K562 (cell line): ENCODE results near the gene MKLN1. TPM values are rescaled to one million over a fixed set of nuclear protein-coding genes. Genes with fewer than 3 reads are reported as not detected.

Experiments used
- HCFC1 ChIP-seq: IDR thresholded peaks from 2 replicates; pipeline ENCODE4 v1.6.1; 2012; ENCODE audit warnings: low read depth, low read length, improper control_type of control experiment
- HDAC8 ChIP-seq: fragments of 450-650 bp; IDR thresholded peaks from 2 replicates; pipeline ENCODE4 v1.6.1; 2016; ENCODE audit warnings: mild to moderate bottlenecking, missing genetic modification characterization, moderate library complexity, missing compliant biosample characterization
- MAZ ChIP-seq, 2 experiments: fragments of 450-650 bp in 1 of 2; sonication (generic) in 1 of 2; formaldehyde crosslinking; IDR thresholded peaks in 1 of 2; conservative IDR thresholded peaks in 1 of 2; 2 replicates each; pipeline versions ENCODE4 v1.4.0 to v1.5.0; 2020; ENCODE audit warnings: mild to moderate bottlenecking in 1 of 2, missing genetic modification reagents in 1 of 2
- PATZ1 ChIP-seq: fragments of 250-450 bp; sonication (Bioruptor Pico); IDR thresholded peaks from 2 replicates; pipeline ENCODE4 v1.5.0; 2020; ENCODE audit warnings: mild to moderate bottlenecking, borderline replicate concordance
- PHF8 ChIP-seq: fragments of 200-600 bp; sonication (generic); IDR thresholded peaks from 2 replicates; pipeline ENCODE4 v1.6.1; 2012; ENCODE audit warnings: mixed run types, mild to moderate bottlenecking, inconsistent platforms, low read length, moderate library complexity, borderline replicate concordance
- RBM34 ChIP-seq: fragments of 200-400 bp; formaldehyde crosslinking; IDR thresholded peaks from 2 replicates; pipeline ENCODE4 v1.6.1; 2018; ENCODE audit warnings: low read length, borderline replicate concordance; ENCODE audit not compliant: insufficient read depth
- SMARCE1 ChIP-seq: fragments of 450-650 bp; IDR thresholded peaks from 2 replicates; pipeline ENCODE4 v1.7.1; 2016; ENCODE audit warnings: mild to moderate bottlenecking
- YBX1 ChIP-seq: fragments of 450-650 bp; IDR thresholded peaks from 2 replicates; pipeline ENCODE4 v1.7.1; 2016; ENCODE audit warnings: mild to moderate bottlenecking
- ZNF561 ChIP-seq: fragments of 450-650 bp; formaldehyde crosslinking; conservative IDR thresholded peaks from 2 replicates; pipeline ENCODE4 v1.4.0; 2020; ENCODE audit warnings: mild to moderate bottlenecking, moderate library complexity
- ZNF589 ChIP-seq: fragments of 200-800 bp; sonication (Bioruptor generic); IDR thresholded peaks from 2 replicates; pipeline ENCODE4 v1.6.1; 2016; ENCODE audit warnings: low read depth, missing genetic modification characterization, missing compliant biosample characterization
- ZNF766 ChIP-seq: fragments of 200-800 bp; sonication (Bioruptor generic); conservative IDR thresholded peaks from 2 replicates; pipeline ENCODE4 v1.6.1; 2016; ENCODE audit warnings: missing genetic modification characterization, missing compliant biosample characterization
- ZNF830 ChIP-seq: fragments of 250-450 bp; sonication (Bioruptor Pico); IDR thresholded peaks from 2 replicates; pipeline ENCODE4 v1.5.0; 2021; ENCODE audit warnings: mild to moderate bottlenecking
- polyA plus RNA-seq, 8 experiments: library from polyadenylated mRNA; depleted of rRNA in 4 of 8; stranded (reverse) in 5 of 8; unstranded in 3 of 8; fragments of >200 nt; fragmentation: Nextera tagmentation in 2 of 8; fragmentation: Illumina TruSeq in 1 of 8; extraction: Ambion mirVana in 2 of 8; extraction: Trizol in 1 of 8; gene quantifications; 2 replicates each; pipeline versions ENCODE4 v1.2.1 to v1.2.3, GENCODE V29; 2011 to 2014; ENCODE audit warnings: inconsistent platforms in 1 of 8, missing spikeins in 1 of 8
- total RNA-seq, 7 experiments: library from RNA; depleted of rRNA in 6 of 7; stranded (reverse); fragments of >200 nt in 6 of 7; fragmentation: Illumina TruSeq in 2 of 7; extraction: Trizol in 2 of 7; gene quantifications; 2 replicates each; pipeline versions ENCODE4 v1.2.1 to v1.2.3, GENCODE V29; 2011 to 2021; ENCODE audit warnings: low replicate concordance in 1 of 7
- TF ChIP-seq, protein P1 (sequence below): fragments of 450-650 bp; IDR thresholded peaks from 2 replicates; pipeline ENCODE4 v1.6.1; 2017; ENCODE audit warnings: antibody characterized with exemption
- TF ChIP-seq, protein P2 (sequence below), 2 experiments: fragments of 450-650 bp; IDR thresholded peaks; 2 replicates each; pipeline ENCODE4 v1.6.1; 2016

Gene MKLN1
- total and polyA plus RNA-seq, 9 of the 15 experiments (the other 6 are each of a cell fraction or from before 2014, with no cell fraction given): 18.6 to 80.4 (median 56.0) TPM

- TF ChIP-seq, protein P1, sequence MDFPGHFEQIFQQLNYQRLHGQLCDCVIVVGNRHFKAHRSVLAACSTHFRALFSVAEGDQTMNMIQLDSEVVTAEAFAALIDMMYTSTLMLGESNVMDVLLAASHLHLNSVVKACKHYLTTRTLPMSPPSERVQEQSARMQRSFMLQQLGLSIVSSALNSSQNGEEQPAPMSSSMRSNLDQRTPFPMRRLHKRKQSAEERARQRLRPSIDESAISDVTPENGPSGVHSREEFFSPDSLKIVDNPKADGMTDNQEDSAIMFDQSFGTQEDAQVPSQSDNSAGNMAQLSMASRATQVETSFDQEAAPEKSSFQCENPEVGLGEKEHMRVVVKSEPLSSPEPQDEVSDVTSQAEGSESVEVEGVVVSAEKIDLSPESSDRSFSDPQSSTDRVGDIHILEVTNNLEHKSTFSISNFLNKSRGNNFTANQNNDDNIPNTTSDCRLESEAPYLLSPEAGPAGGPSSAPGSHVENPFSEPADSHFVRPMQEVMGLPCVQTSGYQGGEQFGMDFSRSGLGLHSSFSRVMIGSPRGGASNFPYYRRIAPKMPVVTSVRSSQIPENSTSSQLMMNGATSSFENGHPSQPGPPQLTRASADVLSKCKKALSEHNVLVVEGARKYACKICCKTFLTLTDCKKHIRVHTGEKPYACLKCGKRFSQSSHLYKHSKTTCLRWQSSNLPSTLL: no peak
- TF ChIP-seq MAZ (CRISPR knock-in tag; conservative IDR thresholded peaks at IDR 0.05 in 1 of 2, IDR thresholded peaks at IDR 0.05 in 1 of 2) (no peak), YBX1 (no peak), PHF8 (no peak), HCFC1 (no peak), SMARCE1 (no peak), HDAC8 (tag) (no peak), ZNF589 (CRISPR knock-in tag) (no peak), ZNF766 (CRISPR knock-in tag) (no peak), ZNF561 (CRISPR knock-in tag) (no peak), PATZ1 (CRISPR knock-in tag) (no peak), RBM34 (no peak), ZNF830 (CRISPR knock-in tag) (no peak)
- TF ChIP-seq, protein P2, sequence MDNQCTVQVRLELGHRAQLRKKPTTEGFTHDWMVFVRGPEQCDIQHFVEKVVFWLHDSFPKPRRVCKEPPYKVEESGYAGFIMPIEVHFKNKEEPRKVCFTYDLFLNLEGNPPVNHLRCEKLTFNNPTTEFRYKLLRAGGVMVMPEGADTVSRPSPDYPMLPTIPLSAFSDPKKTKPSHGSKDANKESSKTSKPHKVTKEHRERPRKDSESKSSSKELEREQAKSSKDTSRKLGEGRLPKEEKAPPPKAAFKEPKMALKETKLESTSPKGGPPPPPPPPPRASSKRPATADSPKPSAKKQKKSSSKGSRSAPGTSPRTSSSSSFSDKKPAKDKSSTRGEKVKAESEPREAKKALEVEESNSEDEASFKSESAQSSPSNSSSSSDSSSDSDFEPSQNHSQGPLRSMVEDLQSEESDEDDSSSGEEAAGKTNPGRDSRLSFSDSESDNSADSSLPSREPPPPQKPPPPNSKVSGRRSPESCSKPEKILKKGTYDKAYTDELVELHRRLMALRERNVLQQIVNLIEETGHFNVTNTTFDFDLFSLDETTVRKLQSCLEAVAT (IDR thresholded peaks at IDR 0.05): no peak
Measured at GRCh38 chr7:131521651-131522163, 194.0 kb downstream of the MKLN1 start (continued).
